NCI-H82 (cell line): Measurements from ENCODE around the gene CDC42EP1.

Experiments used
- DNase-seq: peaks from one replicate; lab custom pipeline; 2025; lab: John Stamatoyannopoulos, UW

Gene CDC42EP1

GRCh38 chr22:37610480-37611129 lies 50.3 kb downstream of the CDC42EP1 start:
- DNase-seq, result no peak

- DNase-seq, result no peak
Observed at GRCh38 chr22:37611207-37611606, 50.9 kb downstream of the CDC42EP1 start.

DNA sequence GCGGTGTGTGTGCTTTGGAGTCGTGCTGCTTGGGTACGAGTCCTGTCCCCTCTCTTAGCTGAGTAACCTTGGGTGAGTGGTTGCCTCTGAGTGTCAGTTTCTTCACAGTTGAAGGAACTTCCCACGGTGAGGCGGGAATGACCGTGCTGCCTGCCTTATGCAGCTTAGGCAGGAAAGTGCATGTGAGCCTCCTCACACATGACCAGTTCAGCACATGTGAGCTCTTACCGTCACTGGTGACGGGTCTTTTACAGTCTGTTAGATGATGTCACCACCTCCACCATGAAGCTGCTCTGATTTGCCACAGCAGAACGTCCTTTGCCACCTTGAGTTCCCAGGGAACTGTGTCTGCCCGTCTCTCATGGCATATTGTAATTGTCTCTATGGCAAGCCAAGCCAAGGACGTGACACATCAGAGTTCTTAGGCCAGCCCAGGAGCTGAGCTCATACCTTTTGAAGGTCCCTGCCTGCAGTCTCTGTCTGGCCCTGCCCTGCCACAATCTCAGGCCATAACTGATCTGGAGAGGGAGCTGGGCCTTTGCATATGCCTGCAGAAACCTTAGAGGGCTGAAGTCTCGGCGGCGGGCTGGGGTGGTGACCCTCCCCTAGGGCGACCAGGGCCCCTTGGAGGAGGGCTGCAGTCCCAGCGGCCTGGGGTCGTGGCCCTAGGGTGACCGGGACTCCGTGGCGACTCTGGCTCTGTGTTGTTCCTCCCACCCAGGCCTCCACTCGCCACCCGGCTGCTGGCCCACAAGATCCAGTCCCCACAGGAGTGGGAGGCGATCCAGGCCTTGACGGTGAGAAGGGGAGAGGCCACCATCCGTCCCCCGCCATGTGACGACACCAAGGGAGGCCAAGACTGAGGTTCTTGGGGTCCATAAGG lies 56.2 kb downstream of the CDC42EP1 start:
- no peak for DNase-seq

DNA sequence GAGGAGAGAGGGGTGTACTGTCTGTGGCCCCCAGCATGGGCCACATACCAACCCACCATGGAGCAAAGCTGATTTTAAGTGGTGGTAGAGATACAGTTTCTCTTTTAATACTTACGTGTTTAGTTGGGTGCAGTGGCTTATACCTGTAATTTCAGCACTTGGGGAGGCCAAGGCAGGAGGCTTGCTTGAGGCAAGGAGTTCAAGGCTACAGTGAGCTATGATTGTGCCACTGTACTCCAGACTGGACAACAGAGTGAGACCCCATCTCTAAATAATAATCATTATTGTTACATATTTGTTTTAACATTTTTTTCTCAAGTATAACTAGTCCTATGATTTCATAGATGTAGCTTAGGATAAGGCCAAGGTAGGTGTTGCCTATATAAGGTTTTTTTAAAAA lies 57.2 kb downstream of the CDC42EP1 start:
- no peak for DNase-seq

DNA sequence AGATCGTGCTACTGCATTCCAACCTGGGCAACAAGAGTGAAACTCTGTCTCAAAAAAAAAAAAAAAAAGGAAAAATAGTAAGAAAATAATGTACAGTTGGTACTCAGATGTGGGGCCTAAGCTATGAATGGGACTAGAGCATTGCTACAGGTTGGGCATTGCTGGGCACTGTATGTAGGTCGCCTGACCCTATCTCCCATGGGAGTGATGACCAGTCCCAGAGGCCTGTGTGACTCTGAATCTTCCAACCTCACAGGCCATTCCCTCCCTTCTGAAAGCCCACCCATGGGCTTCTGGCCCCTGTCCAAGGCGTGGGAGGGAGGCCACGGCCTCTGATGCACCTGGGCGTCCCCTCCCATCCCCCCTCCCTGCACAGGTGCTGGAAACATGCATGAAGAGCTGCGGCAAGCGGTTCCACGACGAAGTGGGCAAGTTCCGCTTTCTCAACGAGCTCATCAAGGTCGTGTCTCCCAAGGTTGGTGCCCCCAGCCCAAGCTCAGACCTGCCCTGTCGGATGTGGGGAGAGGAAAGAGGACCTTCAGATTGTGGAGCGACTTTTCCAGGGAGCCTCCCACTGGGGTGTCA lies 57.9 kb downstream of the CDC42EP1 start:
- DNase-seq, result no peak

DNA sequence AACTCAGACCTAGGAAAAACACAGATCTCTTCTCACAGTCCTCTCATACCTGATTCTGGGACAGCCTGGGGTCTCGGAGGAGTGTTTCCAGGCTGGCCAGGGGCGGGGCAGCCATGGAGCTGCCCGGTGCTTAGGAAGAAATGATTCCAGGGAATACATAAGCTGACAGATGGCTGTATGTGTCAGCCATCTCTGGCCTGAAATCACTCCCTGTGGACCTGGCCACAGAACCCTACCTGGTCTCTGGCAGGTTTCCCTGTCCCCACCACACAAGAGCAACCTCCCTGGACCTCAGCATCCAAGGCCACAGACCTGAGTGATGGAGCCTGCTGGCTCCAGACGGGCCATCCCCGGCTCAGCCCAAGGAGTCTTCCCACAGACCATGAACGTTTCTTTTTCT lies 58.4 kb downstream of the CDC42EP1 start:
- no peak for DNase-seq
